GM23248 (cell line): Measurements from ENCODE around the gene SHC2. TPM values are rescaled to one million over a fixed set of nuclear protein-coding genes. Genes with fewer than 3 reads are reported as not detected.
"Not testable (repeated sequence)": the region's sequence is repeated elsewhere in the genome, so short reads cannot be mapped to it uniquely, and the experiment has no call there.

ENCODE experiments used
- DNase-seq: peaks from one replicate; pipeline ENCODE4 v3.0.0-alpha.2; 2015
- H2AFZ ChIP-seq: fragments of 200-600 bp; sonication (generic); 2 replicates; pipeline ENCODE4 v1.6.1; 2016; ENCODE audit warnings: antibody characterized with exemption
- H3F3A ChIP-seq: fragments of 200-600 bp; sonication (generic); 2 replicates; pipeline ENCODE4 v1.6.1; 2016; ENCODE audit warnings: mild to moderate bottlenecking, antibody characterized with exemption, mixed run types; ENCODE audit not compliant: insufficient read depth
- H3K27ac ChIP-seq: fragments of 200-600 bp; sonication (generic); 2 replicates; pipeline ENCODE4 v1.5.1; 2016; ENCODE audit warnings: mild to moderate bottlenecking
- H3K27me3 ChIP-seq: fragments of 200-600 bp; sonication (generic); replicated peaks from 2 replicates; pipeline ENCODE4 v1.6.1; 2016; ENCODE audit warnings: mild to moderate bottlenecking; ENCODE audit not compliant: insufficient read depth
- H3K36me3 ChIP-seq: fragments of 200-600 bp; sonication (generic); 2 replicates; pipeline ENCODE4 v1.6.1; 2016; ENCODE audit warnings: low read depth, mild to moderate bottlenecking
- H3K4me1 ChIP-seq: fragments of 200-600 bp; sonication (generic); 2 replicates; pipeline ENCODE4 v1.6.1; 2016; ENCODE audit warnings: mild to moderate bottlenecking; ENCODE audit not compliant: insufficient read depth
- H3K4me2 ChIP-seq: fragments of 200-600 bp; sonication (generic); one replicate; pipeline ENCODE4 v1.6.1; 2016; ENCODE audit warnings: mild to moderate bottlenecking; ENCODE audit not compliant: unreplicated experiment
- H3K4me3 ChIP-seq: fragments of 200-600 bp; sonication (generic); 2 replicates; pipeline ENCODE4 v1.5.1; 2016; ENCODE audit warnings: mild to moderate bottlenecking
- H3K79me2 ChIP-seq: fragments of 200-600 bp; sonication (generic); 2 replicates; pipeline ENCODE4 v1.6.1; 2016; ENCODE audit warnings: mild to moderate bottlenecking; ENCODE audit not compliant: insufficient read depth
- H3K9ac ChIP-seq: fragments of 200-600 bp; sonication (generic); 2 replicates; pipeline ENCODE4 v1.6.1; 2016; ENCODE audit warnings: mild to moderate bottlenecking
- H3K9me2 ChIP-seq: fragments of 200-600 bp; sonication (generic); 2 replicates; pipeline ENCODE4 v1.6.1; 2016; ENCODE audit warnings: mixed run types, mild to moderate bottlenecking, moderate library complexity; ENCODE audit not compliant: insufficient read depth
- H3K9me3 ChIP-seq: fragments of 200-600 bp; sonication (generic); one replicate; pipeline ENCODE4 v1.6.1; 2017; ENCODE audit warnings: low read depth
- H4K20me1 ChIP-seq: fragments of 200-600 bp; sonication (generic); 2 replicates; pipeline ENCODE4 v1.6.0; 2016; ENCODE audit not compliant: insufficient read depth
- EZH2 ChIP-seq: fragments of 200-600 bp; sonication (generic); IDR thresholded peaks from 2 replicates; pipeline ENCODE4 v1.6.1; 2018; ENCODE audit warnings: antibody characterized with exemption, mild to moderate bottlenecking; ENCODE audit not compliant: insufficient read depth, poor library complexity, severe bottlenecking
- EZH2phosphoT487 ChIP-seq: fragments of 200-600 bp; sonication (generic); IDR thresholded peaks from 2 replicates; pipeline ENCODE4 v1.6.1; 2018; ENCODE audit warnings: antibody characterized with exemption, moderate library complexity, mild to moderate bottlenecking, low read depth; ENCODE audit not compliant: insufficient read depth
- WGBS, 2 experiments: methylation state at CpG; one replicate each; pipeline ENCODE4 v1.1.6; 2015 to 2017; ENCODE audit warnings: low lambda C conversion rate in 2 of 2, low coverage in 1 of 2; ENCODE audit errors: missing lambda C conversion rate in 2 of 2; 5-methylcytosine and 5-hydroxymethylcytosine counted together
- in situ Hi-C: fragments of 300-500 bp; cut with MboI; formaldehyde crosslinking; loops from 2 replicates; pipeline ENCODE4 v1.15.0; 2020
- polyA plus RNA-seq: library from polyadenylated mRNA; unstranded; fragments of >200 nt; fragmentation: Nextera tagmentation; extraction: Ambion mirVana; gene quantifications from 2 replicates; pipeline ENCODE4 v1.2.1, GENCODE V29; 2016
- total RNA-seq: library from RNA; depleted of rRNA; stranded (reverse); fragments of >200 nt; shearing (Covaris generic); gene quantifications from 2 replicates; pipeline ENCODE4 v1.2.3, GENCODE V29; 2014

Gene SHC2
- total and polyA plus RNA-seq, 2 experiments from 2014 or later: not detected

GRCh38 chr19:395467-395866 lies 65.4 kb downstream of the SHC2 start:
- Histone ChIP-seq H2AFZ (no peak overlapping the region), H3K4me2 (no peak overlapping the region), H3K27ac (no peak overlapping the region), H3K9me2 (no peaks in the 10 kb centered on the region), H3F3A (peaks cover 28% of the 10 kb centered on the region), H3K4me3 (no peak overlapping the region), H3K4me1 (no peaks in the 10 kb centered on the region), H3K36me3 (no peaks in the 10 kb centered on the region), H3K9me3 (no peaks in the 10 kb centered on the region), H3K9ac (no peak overlapping the region), H4K20me1 (no peaks in the 10 kb centered on the region), H3K27me3 (no peaks in the 10 kb centered on the region; the same call in 1 of the 2 replicates), H3K79me2 (no peaks in the 10 kb centered on the region)
- DNase-seq: no peak
- in situ Hi-C loops: no loop called here
- no peak for TF ChIP-seq EZH2
- TF ChIP-seq EZH2phosphoT487: no peak
- WGBS, 2 experiments: 61 to 64% methylated on average over 2 to 5 of the region's 5 CpGs

GRCh38 chr19:394857-395256 lies 66.0 kb downstream of the SHC2 start:
- H2AFZ ChIP-seq, H3K36me3 ChIP-seq, H3K9me2 ChIP-seq, H3K27ac ChIP-seq, H3K27me3 ChIP-seq, H3K9ac ChIP-seq, H3K4me3 ChIP-seq, H4K20me1 ChIP-seq, H3K9me3 ChIP-seq, in situ Hi-C loops, H3K4me2 ChIP-seq, H3K4me1 ChIP-seq, H3K79me2 ChIP-seq, DNase-seq: not testable (repeated sequence)
- peaks cover 28% of the 10 kb centered on the region for H3F3A ChIP-seq
- 72% methylated on average over 1 of the region's 1 CpG; no CpG with 5 or more reads in 1 of the 2 experiments for WGBS, 2 experiments

- H3K27ac ChIP-seq, in situ Hi-C loops, H3K4me1 ChIP-seq, H3K4me2 ChIP-seq, H3K79me2 ChIP-seq, H3K4me3 ChIP-seq, H3K9ac ChIP-seq, H4K20me1 ChIP-seq, H2AFZ ChIP-seq, H3K36me3 ChIP-seq, H3K9me2 ChIP-seq, H3K9me3 ChIP-seq, DNase-seq: not testable (repeated sequence)
- H3F3A ChIP-seq: peaks cover 28% of the 10 kb centered on the region
- H3K27me3 ChIP-seq: peaks cover 12% of the 10 kb centered on the region; the same call in 1 of the 2 replicates
Observed at GRCh38 chr19:393560-393959, 67.3 kb downstream of the SHC2 start.

- H4K20me1 ChIP-seq: no peaks in the 10 kb centered on the region
- no peak overlapping the region for H3K4me3 ChIP-seq
- no peaks in the 10 kb centered on the region for H3K9me2 ChIP-seq
- H3K4me1 ChIP-seq: no peaks in the 10 kb centered on the region
- H3K4me2 ChIP-seq: no peak overlapping the region
- in situ Hi-C loops: no loop called here
- no peak for DNase-seq
- peaks cover 15% of the 10 kb centered on the region; the same call in 1 of the 2 replicates for H3K27me3 ChIP-seq
- WGBS, 2 experiments: 49 to 62% methylated on average over 11 to 17 of the region's 17 CpGs
- H3K79me2 ChIP-seq: no peaks in the 10 kb centered on the region
- H3K9ac ChIP-seq: no peak overlapping the region
- H3K27ac ChIP-seq: no peak overlapping the region
- no peaks in the 10 kb centered on the region for H3K9me3 ChIP-seq
- peaks cover 28% of the 10 kb centered on the region for H3F3A ChIP-seq
- no peak overlapping the region for H2AFZ ChIP-seq
- TF ChIP-seq EZH2phosphoT487: no peak
- no peak for TF ChIP-seq EZH2
- no peaks in the 10 kb centered on the region for H3K36me3 ChIP-seq
Observed at GRCh38 chr19:392375-392970, 68.4 kb downstream of the SHC2 start.

DNA sequence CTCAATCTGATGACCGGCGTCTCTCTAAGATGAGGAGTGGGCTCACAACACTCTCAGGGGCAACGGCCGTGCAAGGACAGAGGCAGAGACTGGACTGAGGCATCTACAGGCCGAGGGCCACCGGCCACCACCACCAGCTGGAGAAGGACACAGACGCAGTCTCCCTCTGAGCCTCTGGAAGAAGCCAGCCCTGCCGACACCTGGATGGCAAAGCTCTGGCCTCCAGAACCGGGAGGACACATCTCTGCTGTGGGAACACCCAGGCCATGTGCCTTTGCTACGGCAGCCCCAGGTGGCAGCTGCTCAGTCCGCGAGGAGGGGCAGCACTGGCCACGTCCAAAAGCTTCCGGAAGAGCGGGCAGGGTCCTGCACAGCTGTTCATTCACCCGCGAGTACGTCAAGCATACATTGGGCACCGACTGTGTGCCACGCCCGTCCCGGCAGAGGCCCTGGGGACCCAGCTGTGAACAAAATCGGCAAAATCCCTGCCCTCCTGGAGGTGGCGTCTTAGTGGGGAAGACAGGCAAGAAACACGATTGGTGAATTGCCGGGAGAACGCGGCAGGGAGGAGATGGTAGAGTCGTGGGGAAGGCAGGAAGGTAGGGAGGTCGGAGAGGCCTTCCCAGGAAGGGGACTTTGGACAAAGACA lies 69.0 kb downstream of the SHC2 start:
- Histone ChIP-seq H3K4me1 (no peaks in the 10 kb centered on the region), H3K27ac (no peak overlapping the region), H3K79me2 (no peaks in the 10 kb centered on the region), H3K36me3 (no peaks in the 10 kb centered on the region), H3K27me3 (peaks cover 15% of the 10 kb centered on the region; the same call in 1 of the 2 replicates), H3K4me2 (no peak overlapping the region), H3K9me2 (no peaks in the 10 kb centered on the region), H2AFZ (no peak overlapping the region), H3K4me3 (no peak overlapping the region), H4K20me1 (no peaks in the 10 kb centered on the region), H3K9ac (no peak overlapping the region), H3K9me3 (no peaks in the 10 kb centered on the region), H3F3A (peaks cover 28% of the 10 kb centered on the region)
- no peak for TF ChIP-seq EZH2
- TF ChIP-seq EZH2phosphoT487: no peak
- DNase-seq: no peak
- in situ Hi-C loops: no loop called here
- 67 to 68% methylated on average over 30 of the region's 30 CpGs for WGBS, 2 experiments
